ENCODE data around the gene RTRAF. TPM values are rescaled to one million over a fixed set of nuclear protein-coding genes. Genes with fewer than 3 reads are reported as not detected.
A peak's percentile ranks its signal among the peaks of the same experiment; 100 is the strongest.

RTRAF gene
- total RNA-seq, 1 experiment from 2014 or later: 350 TPM

GRCh38 chr14:52011523-52011922 lies 22.2 kb downstream of the RTRAF start:
- Histone ChIP-seq H3K4ac (ENCODE audit: low read depth, low read length) (no peak overlapping the region), H4K20me1 (ENCODE audit: control insufficient read depth, insufficient read depth, insufficient read length) (no peaks in the 10 kb centered on the region), H3K23me2 (ENCODE audit: insufficient read length, low read depth, low read length, poor library complexity, severe bottlenecking) (no peaks in the 10 kb centered on the region), H3T11ph (ENCODE audit: low read length) (no peak overlapping the region), H2AK5ac (ENCODE audit: insufficient read length, low read length) (no peak overlapping the region), H2BK5ac (ENCODE audit: insufficient read length, low read length) (no peak overlapping the region), H2BK12ac (ENCODE audit: insufficient read length, low read depth, low read length) (no peak overlapping the region), H2BK20ac (ENCODE audit: low read depth, low read length, poor library complexity, severe bottlenecking) (no peak overlapping the region), H3K56ac (ENCODE audit: insufficient read length, low read depth, low read length) (no peak overlapping the region), H4K91ac (ENCODE audit: insufficient read length, low read depth, low read length) (no peak overlapping the region), H3K4me2 (ENCODE audit: insufficient read depth, insufficient read length, low read length) (no peak overlapping the region), H2BK15ac (ENCODE audit: low read depth, low read length) (no peak overlapping the region), H3K79me1 (ENCODE audit: insufficient read depth, low read depth, low read length, poor library complexity, severe bottlenecking) (no peaks in the 10 kb centered on the region), H3K27me3 (ENCODE audit: insufficient read depth, low read length) (no peaks in the 10 kb centered on the region), H3K14ac (ENCODE audit: insufficient read depth, low read length) (no peak overlapping the region), H3K18ac (ENCODE audit: insufficient read length, low read depth, low read length) (no peak overlapping the region), H3K23ac (ENCODE audit: insufficient read length, low read depth, low read length) (no peak overlapping the region), H3K4me1 (ENCODE audit: insufficient read depth, low read length) (peaks cover 2% of the 10 kb centered on the region; the same call in 1 of the 2 replicates), H3K27ac (ENCODE audit: insufficient read length, low read depth, low read length) (no peak overlapping the region), H4K8ac (replicated peaks; ENCODE audit: insufficient read length, low read depth, low read length) (no peak overlapping the region), H2BK120ac (ENCODE audit: low read depth, low read length, poor library complexity, severe bottlenecking) (no peak overlapping the region), H3K79me2 (ENCODE audit: insufficient read depth, low read length) (no peaks in the 10 kb centered on the region), H2AFZ (ENCODE audit: low read length) (no peak overlapping the region), H3K9me3 (ENCODE audit: control insufficient read depth, low read depth, low read length) (no peaks in the 10 kb centered on the region), H4K5ac (ENCODE audit: insufficient read length, low read depth, low read length) (no peak overlapping the region), H3K9ac (ENCODE audit: extremely low read depth, insufficient read length, low read length) (no peak overlapping the region)
- Mint-ChIP-seq H3K27ac (peak overlapping the region; percentile 19 to 77 (median 32); a peak in 5 of 7 replicates), H3K9me3 (no peaks in the 10 kb centered on the region), H3K36me3 (ENCODE audit: insufficient read depth in 1 of 3, low read depth in 3 of 3) (peaks cover 21 to 48% (median 38%) of the 10 kb centered on the region in 3 experiments; a peak in 6 of 7 replicates), H3K4me3 (no peak overlapping the region), H3K27me3 (ENCODE audit: low read depth) (no peaks in the 10 kb centered on the region), H3K4me1 (peaks cover 32 to 43% of the 10 kb centered on the region in 2 experiments)
- no peak for DNase-seq
- no peak for TF ChIP-seq CTCF (conservative IDR thresholded peaks at IDR 0.05)
- no CpG with 5 or more reads among the region's 9 CpGs for WGBS (ENCODE audit: extremely low coverage, insufficient read length, low lambda C conversion rate)
